Measurements from ENCODE around the gene ACSS3. TPM values are rescaled to one million over a fixed set of nuclear protein-coding genes. Genes with fewer than 3 reads are reported as not detected.
"Not testable (repeated sequence)": the region's sequence is repeated elsewhere in the genome, so short reads cannot be mapped to it uniquely, and the experiment has no call there.

The ACSS3 gene
- total RNA-seq, 2 donors from 2014 or later = 28.3 to 29.4 TPM

DNA sequence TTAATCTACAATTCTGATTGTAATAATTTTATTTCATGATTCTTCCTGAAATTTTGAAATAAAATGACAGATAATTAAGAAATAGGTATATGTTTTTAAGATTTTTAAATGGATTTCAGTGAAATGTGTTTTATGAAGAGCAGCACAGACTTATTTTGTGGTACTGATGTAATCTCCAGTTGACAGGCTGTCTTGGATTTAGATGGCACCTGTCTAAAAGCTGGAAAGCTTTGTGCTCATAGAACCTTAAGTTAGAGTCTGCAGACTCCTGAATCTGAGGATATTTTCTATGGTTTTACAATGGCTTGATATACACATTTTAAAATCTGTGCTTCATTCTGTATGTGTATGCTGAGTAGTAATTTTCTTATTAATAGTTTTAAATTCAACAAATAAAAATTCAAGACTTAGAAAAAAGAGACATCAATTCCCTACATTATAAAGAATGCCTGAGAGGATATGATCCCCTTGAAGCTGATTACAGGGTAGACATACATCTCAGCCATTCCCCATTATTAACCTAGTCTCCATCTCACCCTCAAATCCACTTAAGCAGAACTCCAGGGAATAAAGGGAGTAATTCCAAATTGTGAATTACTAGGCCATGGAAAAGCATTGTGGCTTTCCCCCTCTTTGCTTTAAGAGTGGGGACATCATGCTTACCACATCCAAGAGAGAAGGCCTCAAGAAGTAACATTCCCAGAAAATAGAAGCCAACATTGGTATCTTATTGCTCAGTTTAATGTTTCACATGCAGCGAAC lies 33.7 kb upstream of the ACSS3 start:
- Histone ChIP-seq H3K36me3 (ENCODE audit: control insufficient read depth, insufficient read depth, low read length) (no peaks in the 10 kb centered on the region), H3K27me3 (ENCODE audit: control insufficient read depth, insufficient read depth, low read length, poor library complexity, severe bottlenecking) (no peaks in the 10 kb centered on the region), H3K27ac (ENCODE audit: low read depth, low read length) (no peak overlapping the region), H3K4me1 (ENCODE audit: control insufficient read depth, insufficient read depth, low read length) (no peaks in the 10 kb centered on the region), H3K9ac (ENCODE audit: extremely low read depth, low read length, poor library complexity, severe bottlenecking) (no peak overlapping the region), H3K9me3 (ENCODE audit: control insufficient read depth, low read length) (no peaks in the 10 kb centered on the region), H3K4me3 (ENCODE audit: low read length) (no peak overlapping the region)
- peaks cover 5% of the 10 kb centered on the region for H3K9me3 Mint-ChIP-seq
- H3K27ac Mint-ChIP-seq = no peak overlapping the region
- no peaks in the 10 kb centered on the region for H3K4me1 Mint-ChIP-seq
- WGBS, 2 experiments (ENCODE audit: insufficient coverage in 1 of 2, insufficient read length in 1 of 2) = no CpG with 5 or more reads among the region's 1 CpG
- no peak for DNase-seq
- no peaks in the 10 kb centered on the region for H3K27me3 Mint-ChIP-seq (ENCODE audit: insufficient read depth)
- H3K4me3 Mint-ChIP-seq = no peak overlapping the region
- H3K36me3 Mint-ChIP-seq (ENCODE audit: low read depth) = no peaks in the 10 kb centered on the region
- TF ChIP-seq, protein P1, sequence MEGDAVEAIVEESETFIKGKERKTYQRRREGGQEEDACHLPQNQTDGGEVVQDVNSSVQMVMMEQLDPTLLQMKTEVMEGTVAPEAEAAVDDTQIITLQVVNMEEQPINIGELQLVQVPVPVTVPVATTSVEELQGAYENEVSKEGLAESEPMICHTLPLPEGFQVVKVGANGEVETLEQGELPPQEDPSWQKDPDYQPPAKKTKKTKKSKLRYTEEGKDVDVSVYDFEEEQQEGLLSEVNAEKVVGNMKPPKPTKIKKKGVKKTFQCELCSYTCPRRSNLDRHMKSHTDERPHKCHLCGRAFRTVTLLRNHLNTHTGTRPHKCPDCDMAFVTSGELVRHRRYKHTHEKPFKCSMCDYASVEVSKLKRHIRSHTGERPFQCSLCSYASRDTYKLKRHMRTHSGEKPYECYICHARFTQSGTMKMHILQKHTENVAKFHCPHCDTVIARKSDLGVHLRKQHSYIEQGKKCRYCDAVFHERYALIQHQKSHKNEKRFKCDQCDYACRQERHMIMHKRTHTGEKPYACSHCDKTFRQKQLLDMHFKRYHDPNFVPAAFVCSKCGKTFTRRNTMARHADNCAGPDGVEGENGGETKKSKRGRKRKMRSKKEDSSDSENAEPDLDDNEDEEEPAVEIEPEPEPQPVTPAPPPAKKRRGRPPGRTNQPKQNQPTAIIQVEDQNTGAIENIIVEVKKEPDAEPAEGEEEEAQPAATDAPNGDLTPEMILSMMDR (conservative IDR thresholded peaks at IDR 0.05) = no peak

DNA sequence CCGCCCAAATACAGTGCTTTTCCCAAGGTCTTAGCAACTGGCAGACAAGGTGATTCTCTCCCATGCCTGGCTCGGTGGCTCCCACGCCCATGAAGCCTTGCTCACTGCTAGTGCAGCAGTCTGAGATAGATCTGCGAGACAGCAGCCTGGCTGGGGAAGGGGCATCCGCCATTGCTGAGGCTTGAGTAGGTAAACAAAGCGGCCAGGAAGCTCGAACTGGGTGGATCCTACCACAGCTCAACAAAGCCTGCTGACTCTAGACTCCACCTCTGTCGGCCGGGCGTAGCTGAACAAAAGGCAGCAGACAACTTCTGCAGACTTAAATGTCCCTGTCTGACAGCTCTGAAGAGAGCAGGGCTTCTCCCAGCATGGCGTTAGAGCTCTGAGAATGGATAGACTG lies 12.9 kb upstream of the ACSS3 start:
- H3K4me3 ChIP-seq (ENCODE audit: low read length); H3K36me3 ChIP-seq (ENCODE audit: control insufficient read depth, insufficient read depth, low read length); H3K4me1 ChIP-seq (ENCODE audit: control insufficient read depth, insufficient read depth, low read length); H3K27ac Mint-ChIP-seq; H3K27me3 Mint-ChIP-seq (ENCODE audit: insufficient read depth); H3K36me3 Mint-ChIP-seq (ENCODE audit: low read depth); H3K27me3 ChIP-seq (ENCODE audit: control insufficient read depth, insufficient read depth, low read length, poor library complexity, severe bottlenecking); H3K27ac ChIP-seq (ENCODE audit: low read depth, low read length); DNase-seq; H3K4me1 Mint-ChIP-seq; H3K9ac ChIP-seq (ENCODE audit: extremely low read depth, low read length, poor library complexity, severe bottlenecking); H3K4me3 Mint-ChIP-seq: not testable (repeated sequence)
- peaks cover 36% of the 10 kb centered on the region for H3K9me3 ChIP-seq (ENCODE audit: control insufficient read depth, low read length)
- 90 to 94% methylated on average over 9 to 11 of the region's 11 CpGs for WGBS, 2 experiments (ENCODE audit: insufficient coverage in 1 of 2, insufficient read length in 1 of 2)
- peaks cover 58% of the 10 kb centered on the region for H3K9me3 Mint-ChIP-seq

DNA sequence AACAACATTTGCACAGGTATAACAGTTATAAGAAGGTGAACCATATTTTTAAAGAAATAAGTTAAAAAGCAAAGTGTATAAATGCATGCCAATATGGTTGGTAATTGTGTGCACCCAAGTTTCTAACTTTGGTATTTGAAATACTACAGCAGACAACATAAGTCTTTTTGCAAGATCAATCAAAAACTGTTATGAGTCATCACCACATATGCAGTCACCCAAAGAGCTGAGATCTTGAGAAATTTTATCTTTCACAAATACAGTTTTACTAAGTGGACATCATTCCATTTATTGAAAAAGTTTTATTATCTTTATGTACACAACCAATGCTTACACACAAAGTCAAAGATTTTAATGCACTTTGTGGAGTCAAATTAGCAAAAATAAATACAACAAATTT lies 7.0 kb upstream of the ACSS3 start:
- H3K36me3 ChIP-seq (ENCODE audit: control insufficient read depth, insufficient read depth, low read length) = no peaks in the 10 kb centered on the region
- no peak overlapping the region for H3K27ac ChIP-seq (ENCODE audit: low read depth, low read length)
- no peak overlapping the region for H3K9ac ChIP-seq (ENCODE audit: extremely low read depth, low read length, poor library complexity, severe bottlenecking)
- H3K36me3 Mint-ChIP-seq (ENCODE audit: low read depth) = no peaks in the 10 kb centered on the region
- DNase-seq = no peak
- no peak overlapping the region for H3K4me3 ChIP-seq (ENCODE audit: low read length)
- H3K9me3 ChIP-seq (ENCODE audit: control insufficient read depth, low read length) = no peaks in the 10 kb centered on the region
- TF ChIP-seq, protein P1 (conservative IDR thresholded peaks at IDR 0.05) = no peak
- peaks cover 4% of the 10 kb centered on the region for H3K4me1 ChIP-seq (ENCODE audit: control insufficient read depth, insufficient read depth, low read length)
- no peaks in the 10 kb centered on the region for H3K27me3 ChIP-seq (ENCODE audit: control insufficient read depth, insufficient read depth, low read length, poor library complexity, severe bottlenecking)
- no peak overlapping the region for H3K4me3 Mint-ChIP-seq
- H3K27me3 Mint-ChIP-seq (ENCODE audit: insufficient read depth) = peaks cover 4% of the 10 kb centered on the region
- H3K9me3 Mint-ChIP-seq = peaks cover 7% of the 10 kb centered on the region
- H3K4me1 Mint-ChIP-seq = peaks cover 8% of the 10 kb centered on the region
- no peak overlapping the region for H3K27ac Mint-ChIP-seq

DNA sequence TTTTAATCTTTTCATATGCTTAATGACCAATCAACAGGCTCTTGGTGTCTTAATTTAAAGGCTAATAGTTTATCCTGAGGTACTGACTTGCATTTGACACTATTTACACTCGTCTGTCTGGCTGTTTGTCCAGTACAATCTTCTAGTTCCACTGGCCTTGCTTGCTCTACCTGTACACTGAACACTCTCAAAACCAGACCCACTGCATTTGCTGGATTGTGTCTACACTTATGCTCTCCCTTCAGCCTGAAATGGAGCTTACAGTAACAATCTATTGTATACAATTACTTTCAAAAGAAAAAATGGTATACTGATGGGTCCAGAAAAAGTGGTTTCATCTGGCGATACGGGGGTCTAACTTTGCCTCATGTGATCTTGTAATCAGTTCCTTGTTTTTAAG lies 2.3 kb upstream of the ACSS3 start:
- no peak overlapping the region for H3K27ac Mint-ChIP-seq
- Histone ChIP-seq H3K9me3 (ENCODE audit: control insufficient read depth, low read length) (no peaks in the 10 kb centered on the region), H3K4me3 (ENCODE audit: low read length) (no peak overlapping the region), H3K4me1 (ENCODE audit: control insufficient read depth, insufficient read depth, low read length) (peaks cover 22% of the 10 kb centered on the region), H3K27ac (ENCODE audit: low read depth, low read length) (no peak overlapping the region), H3K9ac (ENCODE audit: extremely low read depth, low read length, poor library complexity, severe bottlenecking) (no peak overlapping the region), H3K36me3 (ENCODE audit: control insufficient read depth, insufficient read depth, low read length) (no peaks in the 10 kb centered on the region), H3K27me3 (ENCODE audit: control insufficient read depth, insufficient read depth, low read length, poor library complexity, severe bottlenecking) (no peaks in the 10 kb centered on the region)
- peaks cover 47% of the 10 kb centered on the region for H3K4me1 Mint-ChIP-seq
- WGBS, 2 experiments (ENCODE audit: insufficient coverage in 1 of 2, insufficient read length in 1 of 2) = 30 to 72% methylated on average over 1 to 3 of the region's 3 CpGs
- TF ChIP-seq, protein P1 (conservative IDR thresholded peaks at IDR 0.05) = no peak
- no peaks in the 10 kb centered on the region for H3K36me3 Mint-ChIP-seq (ENCODE audit: low read depth)
- no peak overlapping the region for H3K4me3 Mint-ChIP-seq
- no peaks in the 10 kb centered on the region for H3K9me3 Mint-ChIP-seq
- H3K27me3 Mint-ChIP-seq (ENCODE audit: insufficient read depth) = no peaks in the 10 kb centered on the region
- no peak for DNase-seq

Measured in endodermal cell (in vitro differentiated cells).